HG03103 (cell line): Measurements from ENCODE around the gene PRR23E.

ENCODE experiments used
- ATAC-seq: cut with Tn5 transposase; IDR thresholded peaks from one replicate; pipeline ENCODE4 v1.9.1; 2021; ENCODE audit warnings: low read depth; ENCODE audit not compliant: unreplicated experiment

The PRR23E gene, protein sequence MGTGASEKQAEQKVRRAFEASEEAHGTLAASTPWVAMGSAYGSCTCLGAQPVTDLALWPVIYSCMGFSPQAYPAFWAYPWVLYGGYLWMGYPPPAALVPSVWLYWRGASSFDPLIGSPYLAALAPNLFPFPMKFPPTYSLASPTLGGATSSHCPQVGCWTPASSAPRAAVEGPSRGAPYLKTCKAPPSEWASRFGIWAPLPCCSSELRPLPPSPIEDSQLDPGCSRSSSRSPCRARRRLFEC

GRCh38 chr3:127192576-127193232 is at the start of gene PRR23E:
Gene PRR23E, plus strand, starts transcription at chr3:127193131. Its CDS starts 3,555 bp downstream, at chr3:127196686.
- ATAC-seq, result no peak

- ATAC-seq, result no peak
Measured at GRCh38 chr3:127143172-127143571, 49.8 kb upstream of the PRR23E start.

DNA sequence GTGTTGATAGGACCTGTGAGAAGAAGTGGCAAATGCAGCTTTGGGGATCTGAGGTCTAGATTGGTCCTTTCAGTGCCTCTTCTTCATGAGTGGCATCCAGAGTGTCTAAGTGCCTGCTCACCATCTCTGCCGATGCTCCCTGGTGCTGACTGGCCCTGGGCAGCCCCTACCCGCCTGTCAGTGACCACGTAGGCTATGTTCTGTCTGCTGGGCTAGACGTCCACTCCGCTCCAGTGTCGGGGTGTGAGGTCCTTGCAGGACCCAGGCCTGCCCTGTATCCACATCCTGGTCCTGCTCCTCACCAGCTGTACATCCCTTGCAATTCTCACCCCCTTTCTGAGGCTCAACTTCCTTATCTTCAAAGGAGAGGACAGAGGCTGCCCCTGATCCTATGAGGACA is 48.3 kb upstream of the PRR23E start:
- ATAC-seq, result no peak

DNA sequence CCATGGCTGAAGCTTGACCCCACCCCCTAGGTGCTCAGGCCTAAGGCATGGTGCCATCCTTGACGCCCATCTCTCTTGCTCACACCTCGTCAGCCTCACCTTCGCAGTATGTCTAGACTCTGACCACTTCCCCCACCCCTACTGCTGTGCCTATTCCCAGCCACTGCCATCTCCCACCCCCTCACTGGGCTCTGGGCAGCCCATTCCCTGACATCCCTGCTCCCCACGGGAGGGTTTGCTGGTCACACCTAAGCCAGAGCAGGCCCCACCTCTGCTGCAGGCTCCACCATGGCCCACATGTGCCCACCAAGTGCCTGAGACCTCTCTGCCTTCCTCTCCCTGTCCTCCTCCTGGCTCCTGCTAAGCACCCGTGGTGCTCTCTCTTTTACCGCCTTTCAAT is 47.7 kb upstream of the PRR23E start:
- ATAC-seq, result no peak

- no peak for ATAC-seq
Measured at GRCh38 chr3:127147291-127147885, 45.5 kb upstream of the PRR23E start.

DNA sequence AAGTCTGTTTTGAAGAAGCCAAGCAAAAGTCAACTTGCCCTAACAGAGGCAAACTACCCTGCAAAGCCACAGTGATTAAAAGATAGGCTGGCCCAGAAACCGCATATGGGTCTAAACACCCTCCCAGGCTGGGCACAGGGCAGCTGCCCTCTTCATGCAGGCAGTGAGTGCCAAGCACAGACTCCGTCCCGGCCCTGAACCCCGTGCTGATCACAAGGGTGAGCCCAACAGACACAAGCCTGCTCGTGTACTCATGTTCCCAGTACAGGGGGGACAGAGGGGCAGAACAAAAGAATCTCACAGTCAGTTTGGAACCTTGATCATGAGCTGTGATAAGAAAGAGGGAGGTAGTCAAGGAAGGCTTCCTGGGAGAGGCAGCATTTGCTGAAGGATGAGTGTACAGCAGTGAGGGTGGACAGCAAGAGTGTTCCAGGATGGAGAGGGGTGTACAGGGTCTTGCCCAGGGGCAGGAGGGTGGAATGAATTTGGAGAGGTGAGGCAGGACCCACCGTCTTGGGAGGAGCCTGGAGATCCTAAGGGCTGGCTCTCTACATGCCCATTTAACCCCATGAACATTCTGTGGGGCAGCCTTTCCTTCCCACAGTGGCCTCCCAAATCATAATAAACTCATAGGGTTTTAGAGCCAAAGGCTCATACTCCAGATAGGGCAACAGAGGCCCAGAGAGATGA is 43.2 kb upstream of the PRR23E start:
- no peak for ATAC-seq

DNA sequence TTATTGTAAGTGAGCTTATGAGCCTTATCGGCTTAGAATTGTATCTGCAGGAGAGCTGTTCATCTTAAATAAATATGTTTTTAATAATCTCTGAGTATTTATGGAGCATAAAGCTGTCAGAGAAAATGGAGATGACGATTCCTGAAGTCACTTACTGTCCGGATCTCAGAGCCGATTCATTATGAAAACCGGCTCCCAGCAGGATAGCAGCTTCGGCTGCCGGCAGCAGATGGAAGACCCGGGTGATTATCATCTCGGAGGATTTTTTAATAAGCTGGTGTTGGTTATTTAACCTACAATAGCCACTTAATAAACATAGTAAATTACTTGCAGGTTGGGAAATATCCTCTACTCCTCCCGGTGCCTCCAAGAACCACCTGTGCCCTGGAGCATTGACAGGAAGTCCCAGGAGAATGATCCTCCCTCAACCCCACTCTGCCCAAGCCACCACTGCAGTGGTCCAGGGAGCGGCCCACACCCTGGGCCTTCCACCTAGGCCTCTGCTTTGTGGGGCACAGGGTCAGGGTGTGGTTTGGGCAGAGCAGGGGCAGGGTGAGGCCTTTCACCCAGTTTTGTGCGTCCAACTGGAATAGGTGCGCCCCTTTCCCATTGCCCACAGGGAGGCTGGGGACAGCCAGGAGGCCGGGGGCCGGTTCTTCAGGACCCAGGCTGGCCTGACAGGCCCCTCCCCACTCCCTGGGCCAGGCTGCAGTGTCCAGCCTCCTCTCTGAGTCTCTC is 42.2 kb upstream of the PRR23E start:
- ATAC-seq, result no peak

DNA sequence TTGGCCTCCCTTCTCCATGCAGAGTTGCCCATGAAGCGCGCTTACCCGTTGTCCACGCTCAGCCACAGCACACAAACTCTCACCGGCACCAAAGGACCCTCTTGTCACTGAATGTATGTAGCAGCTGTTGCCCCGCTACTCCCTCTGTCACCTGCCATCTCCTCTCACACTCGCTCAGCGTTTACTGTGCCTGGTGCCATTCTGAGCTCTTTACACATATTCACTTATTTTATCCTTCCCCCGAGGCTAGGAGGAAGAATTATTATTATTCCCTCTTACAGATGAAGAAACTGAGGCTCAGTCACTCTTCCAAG is 41.7 kb upstream of the PRR23E start:
- ATAC-seq, result no peak

DNA sequence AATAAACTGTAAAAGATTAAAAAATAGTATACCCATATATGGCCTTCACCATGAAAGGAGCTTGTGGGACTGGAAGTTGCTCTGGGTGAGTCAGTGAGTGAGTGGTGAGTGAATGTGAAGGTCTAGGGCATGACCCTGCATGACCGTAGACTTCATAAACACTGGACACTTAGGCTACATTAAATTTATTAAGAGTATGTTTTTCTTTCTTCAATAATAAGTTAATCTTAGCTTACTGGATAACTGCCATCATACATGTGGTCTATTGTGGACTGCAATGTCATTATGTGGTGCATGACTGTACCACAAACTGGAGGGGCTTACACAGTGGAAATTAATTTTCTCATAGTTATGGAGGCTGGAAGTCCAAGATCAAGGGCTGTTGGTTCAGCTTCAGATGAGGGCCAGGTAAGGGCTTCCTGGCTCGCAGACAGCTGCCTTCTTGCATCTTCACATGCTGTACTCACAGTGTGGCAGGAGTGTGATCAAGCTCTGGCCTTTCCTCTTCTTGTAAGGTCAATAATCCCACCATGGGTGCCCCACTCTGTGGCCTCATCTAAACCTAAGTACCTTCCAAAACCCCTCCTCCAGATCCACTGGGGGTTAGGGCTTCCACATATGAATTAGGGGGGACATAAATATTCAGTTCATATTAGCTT is 40.8 kb upstream of the PRR23E start:
- ATAC-seq, result no peak

- ATAC-seq, result no peak
Measured at GRCh38 chr3:127152684-127153505, 40.0 kb upstream of the PRR23E start.

DNA sequence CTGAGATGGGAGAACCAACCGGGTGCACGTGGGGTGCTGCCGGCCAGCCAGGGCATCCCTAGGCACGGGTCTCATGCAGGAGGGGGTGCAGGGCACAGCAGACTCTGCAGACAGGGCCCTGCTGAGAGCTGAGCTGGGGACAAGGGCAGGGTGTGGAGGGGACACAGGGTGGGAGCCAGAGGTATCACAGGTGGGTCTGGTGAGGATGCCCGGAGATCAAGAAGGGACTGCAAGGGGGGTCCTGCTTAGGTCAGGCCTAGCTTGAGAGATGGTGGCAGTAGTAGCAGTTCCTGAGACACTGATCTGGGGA is 39.5 kb upstream of the PRR23E start:
- ATAC-seq, result no peak

DNA sequence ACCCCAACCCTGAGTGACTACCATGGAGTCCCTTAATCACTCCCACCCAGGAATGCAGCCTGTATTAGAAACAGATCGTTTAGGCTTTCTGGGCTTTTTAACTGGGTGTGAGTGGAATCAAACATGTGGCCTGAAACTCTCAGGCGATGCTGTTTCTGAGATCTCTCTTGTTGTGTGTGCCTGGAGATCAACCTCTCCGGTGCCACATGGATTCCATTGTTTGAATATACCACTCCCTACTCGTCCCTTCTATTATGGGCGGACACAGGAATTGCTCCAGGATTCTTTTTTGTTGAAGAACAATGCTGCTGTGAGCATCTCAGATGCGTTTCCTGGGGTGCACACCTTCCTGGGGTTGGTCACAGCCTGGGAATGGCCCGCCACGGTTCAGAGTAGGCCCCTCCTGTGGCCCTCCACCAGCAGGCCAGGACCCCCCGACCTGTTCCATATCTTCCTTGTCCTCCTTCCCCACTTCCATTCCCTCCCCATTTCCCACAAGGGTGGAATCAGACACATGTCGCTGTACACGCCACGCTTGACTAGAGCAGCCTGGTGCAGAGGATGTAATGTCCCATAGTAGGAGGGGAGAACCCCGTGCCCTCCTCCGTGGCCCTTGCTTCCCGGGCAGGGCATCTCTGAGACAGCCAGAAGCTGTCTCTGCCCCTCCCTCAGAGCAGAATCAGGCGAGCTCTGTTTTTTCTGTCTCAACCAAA is 36.4 kb upstream of the PRR23E start:
- no peak for ATAC-seq

DNA sequence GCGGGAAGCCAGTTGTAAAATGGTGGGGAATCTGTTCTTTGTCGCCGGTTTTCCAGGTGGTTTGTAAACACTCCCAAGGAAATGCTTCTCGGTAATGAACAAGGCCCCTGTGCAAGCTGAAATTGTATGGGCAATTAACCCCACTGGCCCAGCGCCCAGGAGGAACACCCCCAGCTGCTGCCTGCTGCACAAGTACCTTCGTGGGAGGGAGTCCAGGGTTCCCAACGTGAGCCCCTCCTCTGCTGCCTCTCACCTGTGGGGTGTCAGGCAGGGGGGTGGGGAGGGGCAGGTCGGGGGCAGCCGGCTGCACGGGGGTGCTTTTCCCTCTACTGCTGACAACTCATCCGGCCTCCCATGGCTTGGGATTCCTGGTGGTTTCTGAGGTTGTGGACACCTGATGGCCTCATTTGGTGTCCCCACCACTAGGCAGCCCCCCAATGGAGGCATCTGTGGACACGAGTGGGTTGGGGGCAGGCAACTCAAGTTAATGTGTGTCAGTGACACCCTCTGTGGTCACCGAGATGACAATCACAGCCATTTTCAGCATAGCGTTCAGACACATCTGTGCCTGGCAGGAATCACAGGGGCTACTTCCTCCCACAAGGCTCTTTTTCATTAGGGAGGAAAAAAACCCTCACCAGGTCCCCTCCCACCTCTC is 35.6 kb upstream of the PRR23E start:
- no peak for ATAC-seq

GRCh38 chr3:127158614-127159229 is 34.2 kb upstream of the PRR23E start:
- no peak for ATAC-seq

DNA sequence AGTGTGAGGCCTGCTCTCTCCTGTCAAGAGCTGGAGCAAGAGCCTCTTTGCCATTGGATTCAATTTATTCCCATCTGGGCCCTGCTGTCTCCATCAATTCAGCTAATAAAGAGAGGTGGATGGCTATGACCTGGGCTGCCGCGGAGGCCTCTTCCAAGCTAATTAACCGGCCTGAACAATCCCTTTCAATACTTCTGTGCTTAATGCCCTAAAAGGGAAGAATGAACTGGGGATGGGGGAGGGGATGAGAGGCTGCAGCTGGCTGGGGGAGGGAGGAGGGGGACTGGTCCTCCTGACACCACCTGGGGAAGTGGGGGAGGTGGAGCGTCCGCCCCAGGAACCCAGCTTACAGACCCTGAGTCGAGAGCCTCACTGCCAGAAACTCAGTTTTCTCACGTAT is 33.4 kb upstream of the PRR23E start:
- no peak for ATAC-seq

GRCh38 chr3:127161236-127161635 is 31.7 kb upstream of the PRR23E start:
- ATAC-seq, result no peak

GRCh38 chr3:127161973-127162579 is 30.9 kb upstream of the PRR23E start:
- no peak for ATAC-seq
